ENCODE measurements around the gene ANKRD35. TPM values are rescaled to one million over a fixed set of nuclear protein-coding genes. Genes with fewer than 3 reads are reported as not detected.

Gene ANKRD35
- total RNA-seq, 1 experiment from 2014 or later = 2.7 TPM

- TF ChIP-seq, protein P1, sequence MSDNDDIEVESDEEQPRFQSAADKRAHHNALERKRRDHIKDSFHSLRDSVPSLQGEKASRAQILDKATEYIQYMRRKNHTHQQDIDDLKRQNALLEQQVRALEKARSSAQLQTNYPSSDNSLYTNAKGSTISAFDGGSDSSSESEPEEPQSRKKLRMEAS (CRISPR knock-in tag; IDR thresholded peaks at IDR 0.05) = no peak
- no peak for TF ChIP-seq JUN (CRISPR knock-in tag; IDR thresholded peaks at IDR 0.05)
Measured at GRCh38 chr1:145845144-145845513, 40.5 kb downstream of the ANKRD35 start (continued).

- no peak overlapping the region for H3K4me3 Mint-ChIP-seq
- DNase-seq (ENCODE audit: low spot score) = no peak
- peaks cover 34% of the 10 kb centered on the region for H3K36me3 Mint-ChIP-seq
- H3K9me3 Mint-ChIP-seq = no peaks in the 10 kb centered on the region
- no peak for ATAC-seq
- no peaks in the 10 kb centered on the region for H3K27me3 Mint-ChIP-seq (ENCODE audit: low read depth)
- H3K4me1 Mint-ChIP-seq = peaks cover 3% of the 10 kb centered on the region; the same call in 1 of the 2 replicates
- ChIA-PET CTCF (interaction anchor here (9.0 kb wide), 1 partner anchor 16 kb away, joined by 254 read pairs; the partner anchor contains the start of gene PIAS3), POLR2A (no interaction called here)
- no peak overlapping the region for H3K27ac Mint-ChIP-seq
- TF ChIP-seq SP1 (CRISPR knock-in tag; conservative IDR thresholded peaks at IDR 0.05) = no peak
- TF ChIP-seq ZNF317 (CRISPR knock-in tag; IDR thresholded peaks at IDR 0.05; ENCODE audit: borderline replicate concordance, low read depth) = no peak
- TF ChIP-seq FOXK1 (CRISPR knock-in tag; IDR thresholded peaks at IDR 0.05) = no peak
- TF ChIP-seq, protein P2, sequence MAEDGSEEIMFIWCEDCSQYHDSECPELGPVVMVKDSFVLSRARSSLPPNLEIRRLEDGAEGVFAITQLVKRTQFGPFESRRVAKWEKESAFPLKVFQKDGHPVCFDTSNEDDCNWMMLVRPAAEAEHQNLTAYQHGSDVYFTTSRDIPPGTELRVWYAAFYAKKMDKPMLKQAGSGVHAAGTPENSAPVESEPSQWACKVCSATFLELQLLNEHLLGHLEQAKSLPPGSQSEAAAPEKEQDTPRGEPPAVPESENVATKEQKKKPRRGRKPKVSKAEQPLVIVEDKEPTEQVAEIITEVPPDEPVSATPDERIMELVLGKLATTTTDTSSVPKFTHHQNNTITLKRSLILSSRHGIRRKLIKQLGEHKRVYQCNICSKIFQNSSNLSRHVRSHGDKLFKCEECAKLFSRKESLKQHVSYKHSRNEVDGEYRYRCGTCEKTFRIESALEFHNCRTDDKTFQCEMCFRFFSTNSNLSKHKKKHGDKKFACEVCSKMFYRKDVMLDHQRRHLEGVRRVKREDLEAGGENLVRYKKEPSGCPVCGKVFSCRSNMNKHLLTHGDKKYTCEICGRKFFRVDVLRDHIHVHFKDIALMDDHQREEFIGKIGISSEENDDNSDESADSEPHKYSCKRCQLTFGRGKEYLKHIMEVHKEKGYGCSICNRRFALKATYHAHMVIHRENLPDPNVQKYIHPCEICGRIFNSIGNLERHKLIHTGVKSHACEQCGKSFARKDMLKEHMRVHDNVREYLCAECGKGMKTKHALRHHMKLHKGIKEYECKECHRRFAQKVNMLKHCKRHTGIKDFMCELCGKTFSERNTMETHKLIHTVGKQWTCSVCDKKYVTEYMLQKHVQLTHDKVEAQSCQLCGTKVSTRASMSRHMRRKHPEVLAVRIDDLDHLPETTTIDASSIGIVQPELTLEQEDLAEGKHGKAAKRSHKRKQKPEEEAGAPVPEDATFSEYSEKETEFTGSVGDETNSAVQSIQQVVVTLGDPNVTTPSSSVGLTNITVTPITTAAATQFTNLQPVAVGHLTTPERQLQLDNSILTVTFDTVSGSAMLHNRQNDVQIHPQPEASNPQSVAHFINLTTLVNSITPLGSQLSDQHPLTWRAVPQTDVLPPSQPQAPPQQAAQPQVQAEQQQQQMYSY (CRISPR knock-in tag; IDR thresholded peaks at IDR 0.05) = no peak
- no peak for TF ChIP-seq TP53 (CRISPR knock-in tag; IDR thresholded peaks at IDR 0.05)
- TF ChIP-seq FOXJ3 (CRISPR knock-in tag; IDR thresholded peaks at IDR 0.05; ENCODE audit: borderline replicate concordance) = no peak
- TF ChIP-seq CDX4 (CRISPR knock-in tag; IDR thresholded peaks at IDR 0.05; ENCODE audit: borderline replicate concordance) = no peak
- TF ChIP-seq NFYB (CRISPR knock-in tag; conservative IDR thresholded peaks at IDR 0.05; ENCODE audit: low read depth) = no peak
- no peak for TF ChIP-seq CREB1 (CRISPR knock-in tag; IDR thresholded peaks at IDR 0.05)
- TF ChIP-seq EMX1 (CRISPR knock-in tag; IDR thresholded peaks at IDR 0.05) = no peak
- no peak for TF ChIP-seq ATF1 (CRISPR knock-in tag; IDR thresholded peaks at IDR 0.05)
- no peak for TF ChIP-seq NFATC4 (CRISPR knock-in tag; IDR thresholded peaks at IDR 0.05)
- TF ChIP-seq KAT7 (CRISPR knock-in tag; IDR thresholded peaks at IDR 0.05; ENCODE audit: borderline replicate concordance) = no peak
Measured at GRCh38 chr1:145843031-145843430, 42.6 kb downstream of the ANKRD35 start.

DNA sequence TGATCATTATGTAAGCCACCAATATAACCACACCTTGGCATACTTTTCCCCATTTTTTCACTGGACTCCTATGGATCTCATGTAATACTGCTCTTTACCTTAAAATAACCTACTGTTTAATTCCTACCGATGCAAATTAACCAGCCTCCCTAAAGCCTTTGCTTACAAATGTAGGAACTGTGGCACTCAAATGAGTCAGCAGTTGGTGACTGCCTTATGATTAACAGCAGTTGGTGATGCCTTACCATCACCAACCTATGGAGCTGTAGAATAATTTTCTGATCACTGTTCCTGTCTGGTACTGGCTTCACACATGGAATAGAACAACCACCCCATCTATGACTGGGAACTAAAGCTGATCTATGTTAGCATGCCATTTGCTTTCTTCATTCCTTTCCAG lies 48.0 kb downstream of the ANKRD35 start:
- no peak overlapping the region for H3K27ac Mint-ChIP-seq
- CTCF ChIA-PET = interaction anchor here (1.6 kb wide), 1 partner anchor 54 kb away, joined by 3 read pairs; no protein-coding TSS in a partner anchor
- H3K4me1 Mint-ChIP-seq = no peaks in the 10 kb centered on the region
- DNase-seq (ENCODE audit: low spot score) (no peak), ATAC-seq (no peak)
- peaks cover 65% of the 10 kb centered on the region for H3K36me3 Mint-ChIP-seq
- H3K27me3 Mint-ChIP-seq (ENCODE audit: low read depth) = no peaks in the 10 kb centered on the region
- H3K4me3 Mint-ChIP-seq = no peak overlapping the region
- POLR2A ChIA-PET = no interaction called here
- no peaks in the 10 kb centered on the region for H3K9me3 Mint-ChIP-seq
- no peak for TF ChIP-seq CREM (CRISPR knock-in tag; IDR thresholded peaks at IDR 0.05)
- TF ChIP-seq IRF2 (CRISPR knock-in tag; IDR thresholded peaks at IDR 0.05; ENCODE audit: borderline replicate concordance, low read depth) = no peak
- no peak for TF ChIP-seq ZNF423 (CRISPR knock-in tag; IDR thresholded peaks at IDR 0.05)
- no peak for TF ChIP-seq TEAD1 (CRISPR knock-in tag; IDR thresholded peaks at IDR 0.05)
- no peak for TF ChIP-seq STAT6 (CRISPR knock-in tag; conservative IDR thresholded peaks at IDR 0.05; ENCODE audit: low read depth)
- no peak for TF ChIP-seq ATF2 (CRISPR knock-in tag; IDR thresholded peaks at IDR 0.05; ENCODE audit: borderline replicate concordance, low read depth)
- TF ChIP-seq CBFB (CRISPR knock-in tag; IDR thresholded peaks at IDR 0.05; ENCODE audit: low read depth) = no peak
- TF ChIP-seq ZNF138 (CRISPR knock-in tag; conservative IDR thresholded peaks at IDR 0.05) = no peak
- no peak for TF ChIP-seq ZNF317 (CRISPR knock-in tag; IDR thresholded peaks at IDR 0.05; ENCODE audit: borderline replicate concordance, low read depth)
- no peak for TF ChIP-seq FOXP1 (CRISPR knock-in tag; IDR thresholded peaks at IDR 0.05; ENCODE audit: borderline replicate concordance)
- no peak for TF ChIP-seq MYBL2 (CRISPR knock-in tag; IDR thresholded peaks at IDR 0.05)
- TF ChIP-seq, protein P3, sequence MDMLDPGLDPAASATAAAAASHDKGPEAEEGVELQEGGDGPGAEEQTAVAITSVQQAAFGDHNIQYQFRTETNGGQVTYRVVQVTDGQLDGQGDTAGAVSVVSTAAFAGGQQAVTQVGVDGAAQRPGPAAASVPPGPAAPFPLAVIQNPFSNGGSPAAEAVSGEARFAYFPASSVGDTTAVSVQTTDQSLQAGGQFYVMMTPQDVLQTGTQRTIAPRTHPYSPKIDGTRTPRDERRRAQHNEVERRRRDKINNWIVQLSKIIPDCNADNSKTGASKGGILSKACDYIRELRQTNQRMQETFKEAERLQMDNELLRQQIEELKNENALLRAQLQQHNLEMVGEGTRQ (CRISPR knock-in tag; IDR thresholded peaks at IDR 0.05) = no peak

Data from WTC11 (cell line).